ENCODE measurements around the gene QSOX2.

Gene QSOX2

GRCh38 chr9:136245219-136246150 is at the start of gene QSOX2:
QSOX2 (minus strand) TSS chr9:136245812; CDS start chr9:136245803, 9 bp downstream.
- DNase-seq (ENCODE audit: low read depth, low spot score) = no peak

GRCh38 chr9:136295055-136295454 is 49.4 kb upstream of the QSOX2 start:
- no peak for DNase-seq (ENCODE audit: low read depth, low spot score)

DNA sequence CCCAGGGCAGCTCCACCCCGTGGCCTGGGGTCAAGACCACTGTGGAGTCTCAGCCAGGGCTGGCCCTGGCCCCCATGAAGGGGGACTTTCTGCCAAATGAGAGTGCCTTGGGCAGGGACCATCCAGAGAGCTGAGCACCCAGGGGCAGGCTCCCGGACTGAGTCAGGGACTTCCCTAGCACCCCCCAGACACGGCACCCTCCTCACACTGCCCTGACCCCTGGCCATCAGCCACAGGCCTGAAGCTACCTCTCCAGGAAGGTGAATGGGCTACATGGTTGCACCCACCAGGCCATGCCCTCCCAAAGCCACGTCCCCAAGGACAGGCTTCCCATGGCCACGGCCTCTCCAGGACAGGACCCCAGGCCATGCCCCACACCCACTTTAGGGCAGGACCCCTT is 48.8 kb upstream of the QSOX2 start:
- no peak for DNase-seq (ENCODE audit: low read depth, low spot score)

DNA sequence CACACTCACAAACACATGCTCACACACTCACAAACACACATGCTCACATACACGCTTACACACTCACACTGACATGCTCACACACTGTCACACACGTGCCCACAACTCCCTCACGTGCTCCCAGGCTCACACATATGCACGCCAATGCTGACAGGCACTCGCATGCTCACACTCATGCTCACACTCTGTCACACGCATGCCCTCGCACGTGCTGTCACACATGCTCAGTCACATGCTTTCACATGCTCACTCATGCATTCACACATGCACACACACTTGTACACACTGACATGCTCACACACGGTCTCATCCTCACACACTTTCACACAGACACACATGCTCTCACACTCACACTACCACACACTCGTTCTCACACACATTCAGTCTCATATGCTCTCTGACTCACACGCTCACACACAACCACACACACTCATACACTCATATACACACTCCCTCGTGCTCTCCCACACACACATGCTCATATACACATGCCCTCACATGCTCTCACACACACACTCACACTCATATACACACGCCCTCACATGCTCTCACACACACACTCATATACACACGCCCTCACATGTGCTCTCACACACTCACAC is 48.0 kb upstream of the QSOX2 start:
- DNase-seq (ENCODE audit: low read depth, low spot score) = no peak

DNA sequence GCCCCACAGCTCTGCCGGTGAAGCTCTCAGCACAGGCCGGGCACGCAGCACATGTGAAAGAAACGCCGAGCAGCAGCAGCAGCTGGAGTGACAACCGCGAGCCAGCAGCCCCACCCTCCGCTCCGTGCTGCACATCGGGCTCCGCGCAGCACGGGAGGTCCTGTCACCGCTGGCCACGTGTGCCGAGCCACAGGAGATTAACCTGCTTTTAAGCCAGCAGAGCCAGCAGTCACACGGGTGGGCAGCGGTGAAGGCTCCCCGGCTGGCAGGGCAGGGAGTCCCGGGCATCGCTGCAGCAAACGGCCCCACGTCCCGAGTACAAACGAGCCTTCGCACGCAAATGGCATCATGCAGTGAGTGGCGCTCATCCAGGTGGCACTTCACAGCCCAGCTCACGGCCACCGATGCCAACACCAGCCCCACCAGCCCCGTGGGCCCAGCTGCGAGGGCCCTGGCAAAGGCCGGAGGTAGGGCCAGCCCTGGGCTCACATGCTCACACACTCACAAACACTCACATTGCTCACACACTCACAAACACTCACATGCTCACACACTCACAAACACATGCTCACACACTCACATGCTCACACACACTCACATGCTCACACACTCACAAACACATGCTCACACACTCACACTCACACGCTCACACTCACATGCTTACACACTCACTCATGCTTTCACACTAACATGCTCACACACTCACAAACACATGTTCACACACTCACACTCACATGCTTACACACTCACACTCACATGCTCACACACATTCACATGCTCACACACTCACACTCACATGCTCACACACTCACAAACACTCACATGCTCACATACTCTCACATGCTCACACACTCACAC is 47.2 kb upstream of the QSOX2 start:
- no peak for DNase-seq (ENCODE audit: low read depth, low spot score)

GRCh38 chr9:136292026-136292538 is 46.5 kb upstream of the QSOX2 start:
- no peak for DNase-seq (ENCODE audit: low read depth, low spot score)

DNA sequence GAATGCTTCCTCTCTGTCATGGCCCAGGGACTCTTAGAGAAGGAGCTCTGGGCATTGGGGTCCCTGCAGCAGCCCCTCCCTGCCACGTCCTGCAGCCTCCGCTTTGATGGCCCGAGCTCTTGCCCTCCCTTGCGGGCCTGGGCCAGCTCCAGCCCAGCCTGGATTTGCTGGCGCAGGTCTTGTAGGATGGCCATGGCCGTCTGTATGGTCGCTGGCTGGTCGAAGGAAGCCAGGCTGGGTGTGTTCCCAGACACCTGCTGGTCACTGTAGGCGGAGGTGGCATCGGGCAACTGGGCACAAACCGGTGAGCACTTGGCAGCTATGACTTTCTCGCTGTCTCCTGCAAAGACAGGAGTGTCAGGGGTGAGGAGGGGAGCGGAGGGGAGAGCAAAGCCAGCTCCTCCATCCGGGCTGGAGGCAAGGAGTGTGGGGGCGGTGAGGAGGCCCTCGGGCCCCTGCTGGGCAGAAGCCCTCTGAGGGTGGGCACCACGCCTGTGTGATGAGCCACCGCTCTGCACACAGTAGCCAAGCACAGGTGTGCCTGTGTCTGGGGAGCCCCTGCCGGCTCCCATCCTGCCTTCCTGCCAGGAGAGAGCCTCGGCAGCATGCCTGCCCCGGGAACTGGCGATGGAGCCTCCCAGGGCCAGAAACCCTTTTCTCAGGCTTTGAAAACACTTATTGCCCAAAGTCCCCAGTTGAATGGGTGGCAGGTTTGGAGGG is 45.9 kb upstream of the QSOX2 start:
- DNase-seq (ENCODE audit: low read depth, low spot score) = no peak

DNA sequence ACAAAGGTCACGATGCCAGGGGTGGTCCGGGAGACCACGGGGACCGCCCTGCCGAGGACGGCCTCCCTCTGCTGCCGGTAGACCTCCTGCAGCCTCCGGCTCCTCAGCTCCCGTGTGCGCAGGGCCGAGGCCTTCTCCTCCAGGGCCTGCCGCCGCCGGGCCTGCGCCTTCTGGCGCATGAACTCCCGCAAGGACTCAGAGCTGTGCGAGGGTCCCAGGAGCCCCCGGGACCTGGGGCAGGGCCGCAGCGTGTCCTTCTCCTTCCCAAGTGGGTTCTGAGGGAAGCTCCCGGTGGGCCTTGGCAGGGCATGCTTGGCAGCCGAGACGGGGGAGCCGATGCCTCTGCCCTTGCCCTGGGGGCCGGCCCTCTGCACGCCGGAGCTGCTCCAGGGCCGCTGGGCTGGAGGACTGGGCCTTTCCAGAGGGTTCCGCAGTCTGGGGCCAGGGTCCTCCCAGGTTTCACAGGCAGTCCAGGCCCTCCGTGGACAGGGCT is 44.9 kb upstream of the QSOX2 start:
- DNase-seq (ENCODE audit: low read depth, low spot score) = no peak

DNA sequence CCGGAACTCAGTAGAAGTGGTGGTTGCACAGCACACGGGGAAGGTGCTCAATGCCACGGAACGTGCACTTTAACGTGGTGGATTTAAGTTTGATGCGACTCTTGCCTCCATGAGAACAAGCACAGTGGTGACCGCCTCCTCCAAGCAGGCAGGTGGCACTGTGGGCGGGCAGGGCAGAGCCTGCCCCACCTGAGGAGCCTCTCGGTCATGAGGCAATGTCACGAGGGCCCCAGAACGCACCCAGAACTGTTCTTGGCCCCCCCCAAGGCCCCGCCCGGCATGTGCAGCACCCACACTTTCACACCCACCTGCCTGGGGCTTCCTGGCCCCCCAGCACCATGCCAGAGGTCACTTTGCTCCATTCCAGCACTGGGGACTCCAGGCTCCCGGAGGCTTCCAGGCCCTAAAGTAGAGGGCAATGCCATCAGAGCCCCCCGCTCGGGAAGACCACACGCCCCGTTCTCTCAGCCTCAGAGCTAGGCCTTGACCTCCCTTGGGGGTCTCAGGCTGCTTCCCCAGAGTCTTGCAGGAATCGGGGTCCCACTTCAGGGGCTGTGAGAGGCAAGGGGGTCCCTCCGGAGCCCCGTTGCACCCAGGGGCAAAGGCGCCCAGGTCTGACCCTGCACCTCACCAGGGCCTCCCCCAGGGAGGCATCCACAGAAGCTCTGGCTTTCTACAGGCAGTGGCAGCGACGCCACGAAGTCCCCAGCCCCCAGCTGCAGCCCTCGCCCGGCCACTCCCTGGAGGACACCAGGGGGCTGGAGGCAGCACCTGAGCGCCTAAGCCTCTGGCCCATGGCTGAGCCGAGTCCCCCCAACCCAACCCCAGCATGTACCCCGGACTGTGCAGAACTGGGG is 44.3 kb upstream of the QSOX2 start:
- no peak for DNase-seq (ENCODE audit: low read depth, low spot score)

- no peak for DNase-seq (ENCODE audit: low read depth, low spot score)
Measured at GRCh38 chr9:136287960-136288753, 42.5 kb upstream of the QSOX2 start.

DNA sequence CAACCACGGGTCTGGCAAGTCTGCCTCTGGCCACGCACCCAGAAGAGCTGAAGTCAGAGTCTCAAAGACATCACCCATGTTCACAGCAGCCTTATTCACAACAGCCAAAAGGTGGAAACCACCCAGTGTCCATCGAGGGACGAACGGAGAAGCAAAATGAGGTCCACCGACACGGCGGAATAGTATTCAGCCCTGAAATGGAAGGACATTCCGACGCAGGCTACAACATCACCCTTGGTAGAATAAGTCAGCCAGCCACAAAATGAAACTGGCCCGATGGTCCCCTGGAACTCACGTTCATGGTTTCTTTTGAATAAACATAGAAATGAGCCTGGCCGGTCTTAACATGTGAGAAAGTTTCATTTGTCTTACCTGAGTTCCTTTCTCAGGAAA is 41.4 kb upstream of the QSOX2 start:
- DNase-seq (ENCODE audit: low read depth, low spot score) = no peak

DNA sequence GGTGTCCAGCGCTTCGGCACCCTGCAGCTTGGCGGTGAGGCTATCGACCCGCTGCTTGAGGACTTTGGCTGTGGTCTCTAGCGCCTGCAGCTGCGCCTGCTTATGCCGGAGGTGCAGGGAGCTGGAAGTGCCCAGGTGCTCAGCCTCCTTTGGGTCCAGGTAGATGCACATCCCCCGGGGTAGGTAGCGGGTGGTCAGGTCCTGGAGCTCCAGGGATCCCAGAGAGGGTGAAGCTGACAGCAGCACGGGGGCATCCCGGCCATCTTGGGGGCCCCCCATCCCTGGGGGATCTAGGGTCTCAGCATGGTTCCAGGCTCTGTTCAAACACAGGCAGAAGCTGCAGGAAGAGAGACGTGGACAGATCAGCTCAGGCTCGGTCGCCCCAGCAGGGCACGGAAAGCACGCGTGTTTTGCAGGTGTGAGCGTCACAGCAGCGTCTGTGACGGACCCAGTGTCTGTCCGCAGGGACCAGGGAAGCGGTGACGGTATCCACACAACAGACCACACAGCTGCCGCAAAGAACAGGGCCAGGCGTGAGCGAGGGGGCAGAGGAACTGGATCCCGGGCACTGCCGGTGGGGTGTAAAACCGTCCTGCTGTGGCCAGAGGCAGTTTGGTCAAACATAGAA is 40.9 kb upstream of the QSOX2 start:
- no peak for DNase-seq (ENCODE audit: low read depth, low spot score)

GRCh38 chr9:136285501-136286358 is 40.1 kb upstream of the QSOX2 start:
- no peak for DNase-seq (ENCODE audit: low read depth, low spot score)

DNA sequence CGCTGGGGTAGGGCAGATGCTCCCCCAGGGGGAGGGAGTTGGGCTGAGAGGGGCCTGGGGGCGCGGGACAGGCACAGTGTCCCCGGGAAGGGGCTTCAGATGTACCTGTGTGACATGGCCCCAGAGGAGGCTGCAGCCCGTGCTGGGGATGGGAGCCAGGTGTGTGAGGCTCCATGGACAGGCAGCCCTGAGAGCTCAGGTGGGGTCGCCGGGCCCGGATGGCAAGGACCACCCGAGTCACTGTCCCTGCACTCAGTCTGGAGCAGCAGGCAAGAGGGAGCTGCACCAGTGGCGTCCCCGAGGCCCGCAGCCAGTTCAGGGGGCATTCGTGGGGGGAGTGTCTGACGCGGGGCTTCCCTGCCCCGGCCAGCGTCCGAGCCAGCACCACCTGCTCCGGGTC is 39.3 kb upstream of the QSOX2 start:
- no peak for DNase-seq (ENCODE audit: low read depth, low spot score)

GRCh38 chr9:136284311-136284710 is 38.7 kb upstream of the QSOX2 start:
- DNase-seq (ENCODE audit: low read depth, low spot score) = no peak

GRCh38 chr9:136283291-136284235 is 38.0 kb upstream of the QSOX2 start:
- DNase-seq (ENCODE audit: low read depth, low spot score) = peak; percentile 25

All from iPS DF 19.7 (cell line).